ENCODE results near the gene PXK. TPM values are rescaled to one million over a fixed set of nuclear protein-coding genes. Genes with fewer than 3 reads are reported as not detected.
A peak's percentile ranks its signal among the peaks of the same experiment; 100 is the strongest.

PXK gene
- total RNA-seq, 2 donors from 2014 or later, result 16.0 to 22.0 TPM

DNA sequence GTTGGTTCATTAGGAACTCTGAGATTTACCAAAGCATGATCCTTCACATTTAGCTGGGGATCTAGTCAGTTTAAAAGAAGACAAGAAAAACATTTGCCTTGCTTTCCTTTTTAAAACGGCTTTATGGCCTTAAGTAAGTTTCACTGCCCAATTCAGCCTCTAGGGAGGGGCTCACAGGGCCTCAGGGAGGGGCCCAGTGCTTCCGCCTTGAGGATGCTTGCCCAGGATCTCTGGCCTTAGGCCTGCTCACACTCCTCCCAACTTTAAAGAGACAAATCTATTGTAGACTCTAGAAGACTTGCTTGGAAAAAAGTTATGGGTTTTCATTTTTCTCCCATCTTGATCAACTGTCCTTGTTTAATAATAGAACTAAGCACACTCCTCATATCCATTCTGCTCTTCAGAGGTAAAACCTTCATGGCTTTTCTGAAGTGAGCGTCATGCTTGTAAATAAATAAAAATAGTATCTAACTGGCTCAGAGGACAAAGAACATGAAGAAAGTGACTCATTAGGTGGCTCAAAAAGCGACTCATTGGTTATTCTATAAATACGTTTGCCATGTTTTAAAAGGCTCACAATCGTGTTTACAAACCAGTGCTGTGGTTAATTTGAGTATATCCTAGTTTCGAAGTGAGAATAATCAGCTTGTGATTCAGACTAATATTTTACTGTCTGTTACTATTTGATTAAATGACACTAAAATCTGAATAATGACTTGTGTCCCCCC lies 87.3 kb downstream of the PXK start:
- 94 to 97% methylated on average over 6 to 7 of the region's 7 CpGs for WGBS, 2 experiments (ENCODE audit: insufficient coverage in 1 of 2, insufficient read length in 1 of 2)
- no peak overlapping the region for H3K27ac ChIP-seq (ENCODE audit: low read depth, low read length)
- no peak overlapping the region for H3K4me3 Mint-ChIP-seq

DNA sequence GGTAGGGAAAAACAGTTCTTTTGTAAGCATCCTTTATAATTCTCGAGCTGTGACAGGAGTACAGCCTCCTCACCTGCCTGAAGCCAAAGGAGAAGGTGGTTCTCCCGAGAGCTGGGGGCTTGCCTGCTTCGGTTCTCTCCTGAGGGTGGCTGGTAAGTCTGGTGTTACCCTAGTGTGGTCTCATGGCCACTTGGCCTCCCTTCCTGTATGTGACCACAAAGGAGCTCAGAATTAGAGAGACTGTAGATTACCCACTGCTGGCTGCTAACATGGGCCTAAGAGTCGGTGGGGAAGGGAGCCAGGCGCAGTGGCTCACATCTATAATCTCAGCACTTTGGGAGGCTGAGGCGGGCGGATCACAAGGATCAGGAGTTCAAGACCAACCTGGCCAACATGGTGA lies 88.3 kb downstream of the PXK start:
- TF ChIP-seq, protein P1, sequence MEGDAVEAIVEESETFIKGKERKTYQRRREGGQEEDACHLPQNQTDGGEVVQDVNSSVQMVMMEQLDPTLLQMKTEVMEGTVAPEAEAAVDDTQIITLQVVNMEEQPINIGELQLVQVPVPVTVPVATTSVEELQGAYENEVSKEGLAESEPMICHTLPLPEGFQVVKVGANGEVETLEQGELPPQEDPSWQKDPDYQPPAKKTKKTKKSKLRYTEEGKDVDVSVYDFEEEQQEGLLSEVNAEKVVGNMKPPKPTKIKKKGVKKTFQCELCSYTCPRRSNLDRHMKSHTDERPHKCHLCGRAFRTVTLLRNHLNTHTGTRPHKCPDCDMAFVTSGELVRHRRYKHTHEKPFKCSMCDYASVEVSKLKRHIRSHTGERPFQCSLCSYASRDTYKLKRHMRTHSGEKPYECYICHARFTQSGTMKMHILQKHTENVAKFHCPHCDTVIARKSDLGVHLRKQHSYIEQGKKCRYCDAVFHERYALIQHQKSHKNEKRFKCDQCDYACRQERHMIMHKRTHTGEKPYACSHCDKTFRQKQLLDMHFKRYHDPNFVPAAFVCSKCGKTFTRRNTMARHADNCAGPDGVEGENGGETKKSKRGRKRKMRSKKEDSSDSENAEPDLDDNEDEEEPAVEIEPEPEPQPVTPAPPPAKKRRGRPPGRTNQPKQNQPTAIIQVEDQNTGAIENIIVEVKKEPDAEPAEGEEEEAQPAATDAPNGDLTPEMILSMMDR (conservative IDR thresholded peaks at IDR 0.05), result no peak

More for the DNA sequence above, 87.3 kb downstream of the PXK start:
- peaks cover 19% of the 10 kb centered on the region for H3K36me3 ChIP-seq (ENCODE audit: control insufficient read depth, insufficient read depth, low read length)
- H3K9me3 Mint-ChIP-seq, result no peaks in the 10 kb centered on the region
- peaks cover 6% of the 10 kb centered on the region for H3K27me3 Mint-ChIP-seq (ENCODE audit: insufficient read depth)
- H3K4me1 Mint-ChIP-seq, result peaks cover 45% of the 10 kb centered on the region
- no peaks in the 10 kb centered on the region for H3K27me3 ChIP-seq (ENCODE audit: control insufficient read depth, insufficient read depth, low read length, poor library complexity, severe bottlenecking)
- TF ChIP-seq, protein P1 (conservative IDR thresholded peaks at IDR 0.05), result no peak
- no peak for DNase-seq
- H3K27ac Mint-ChIP-seq, result no peak overlapping the region
- no peak overlapping the region for H3K9ac ChIP-seq (ENCODE audit: extremely low read depth, low read length, poor library complexity, severe bottlenecking)
- H3K4me1 ChIP-seq (ENCODE audit: control insufficient read depth, insufficient read depth, low read length), result peaks cover 15% of the 10 kb centered on the region
- H3K36me3 Mint-ChIP-seq (ENCODE audit: low read depth), result peaks cover 29% of the 10 kb centered on the region
- no peak overlapping the region for H3K4me3 ChIP-seq (ENCODE audit: low read length)
- no peaks in the 10 kb centered on the region for H3K9me3 ChIP-seq (ENCODE audit: control insufficient read depth, low read length)

DNA sequence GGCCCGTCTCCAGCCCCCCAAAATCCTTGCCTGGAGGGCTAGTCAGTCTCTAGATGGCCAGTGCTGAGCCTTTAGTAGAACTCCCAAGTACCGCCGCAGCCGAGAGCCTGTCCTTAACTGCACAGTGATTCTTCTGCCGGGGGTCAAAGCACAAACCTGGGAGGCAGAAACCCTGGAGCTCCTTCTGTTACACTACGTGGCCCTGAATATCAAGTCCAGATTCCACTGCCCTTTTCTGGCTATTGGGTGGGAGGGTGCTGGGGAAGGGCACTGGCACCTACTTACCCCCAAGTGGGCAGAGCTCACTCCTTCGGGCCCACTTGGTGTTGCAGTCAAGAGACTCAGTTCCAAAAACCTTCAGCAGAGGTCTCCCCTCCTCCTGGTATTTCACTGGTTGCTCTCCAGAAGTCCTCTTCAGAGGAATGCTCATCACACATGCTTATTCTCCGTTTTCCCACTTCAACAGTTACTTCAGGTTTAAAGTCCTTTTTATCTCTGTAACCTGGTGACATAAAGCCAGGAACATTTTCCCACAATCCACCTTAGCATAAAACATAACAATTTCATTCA lies 90.1 kb downstream of the PXK start:
- TF ChIP-seq, protein P1 (conservative IDR thresholded peaks at IDR 0.05), result peak; percentile 70
- Mint-ChIP-seq H3K9me3 (no peaks in the 10 kb centered on the region), H3K36me3 (ENCODE audit: low read depth) (peaks cover 49% of the 10 kb centered on the region), H3K27me3 (ENCODE audit: insufficient read depth) (peaks cover 6% of the 10 kb centered on the region), H3K4me1 (peaks cover 28% of the 10 kb centered on the region), H3K27ac (no peak overlapping the region), H3K4me3 (no peak overlapping the region)
- Histone ChIP-seq H3K27ac (ENCODE audit: low read depth, low read length) (no peak overlapping the region), H3K36me3 (ENCODE audit: control insufficient read depth, insufficient read depth, low read length) (peaks cover 48% of the 10 kb centered on the region), H3K4me1 (ENCODE audit: control insufficient read depth, insufficient read depth, low read length) (peaks cover 1% of the 10 kb centered on the region), H3K9ac (ENCODE audit: extremely low read depth, low read length, poor library complexity, severe bottlenecking) (no peak overlapping the region), H3K27me3 (ENCODE audit: control insufficient read depth, insufficient read depth, low read length, poor library complexity, severe bottlenecking) (no peaks in the 10 kb centered on the region), H3K9me3 (ENCODE audit: control insufficient read depth, low read length) (no peaks in the 10 kb centered on the region), H3K4me3 (ENCODE audit: low read length) (no peak overlapping the region)
- 69 to 86% methylated on average over 2 to 8 of the region's 8 CpGs for WGBS, 2 experiments (ENCODE audit: insufficient coverage in 1 of 2, insufficient read length in 1 of 2)
- DNase-seq, result no peak

More for the DNA sequence above, 88.3 kb downstream of the PXK start:
- H3K4me1 ChIP-seq (ENCODE audit: control insufficient read depth, insufficient read depth, low read length), result peaks cover 7% of the 10 kb centered on the region
- H3K9ac ChIP-seq (ENCODE audit: extremely low read depth, low read length, poor library complexity, severe bottlenecking), result no peak overlapping the region
- Mint-ChIP-seq H3K27me3 (ENCODE audit: insufficient read depth) (peaks cover 6% of the 10 kb centered on the region), H3K9me3 (no peaks in the 10 kb centered on the region), H3K4me3 (no peak overlapping the region), H3K36me3 (ENCODE audit: low read depth) (peaks cover 35% of the 10 kb centered on the region), H3K27ac (no peak overlapping the region), H3K4me1 (peaks cover 37% of the 10 kb centered on the region)
- no peaks in the 10 kb centered on the region for H3K9me3 ChIP-seq (ENCODE audit: control insufficient read depth, low read length)
- H3K4me3 ChIP-seq (ENCODE audit: low read length), result no peak overlapping the region
- H3K27me3 ChIP-seq (ENCODE audit: control insufficient read depth, insufficient read depth, low read length, poor library complexity, severe bottlenecking), result no peaks in the 10 kb centered on the region
- WGBS, 2 experiments (ENCODE audit: insufficient coverage in 1 of 2, insufficient read length in 1 of 2), result 82 to 96% methylated on average over 7 of the region's 7 CpGs
- H3K27ac ChIP-seq (ENCODE audit: low read depth, low read length), result no peak overlapping the region
- DNase-seq, result no peak
- peaks cover 29% of the 10 kb centered on the region for H3K36me3 ChIP-seq (ENCODE audit: control insufficient read depth, insufficient read depth, low read length)

Measured in endodermal cell (in vitro differentiated cells).